GM12801 (cell line): ENCODE data around the gene TLK1.

Source experiments
- TF ChIP-seq, protein P1 (sequence below): IDR thresholded peaks from one replicate; pipeline ENCODE4 v1.5.1; 2011; ENCODE audit warnings: control low read depth; ENCODE audit not compliant: insufficient read length; ENCODE audit errors: extremely low read depth

The TLK1 gene

DNA sequence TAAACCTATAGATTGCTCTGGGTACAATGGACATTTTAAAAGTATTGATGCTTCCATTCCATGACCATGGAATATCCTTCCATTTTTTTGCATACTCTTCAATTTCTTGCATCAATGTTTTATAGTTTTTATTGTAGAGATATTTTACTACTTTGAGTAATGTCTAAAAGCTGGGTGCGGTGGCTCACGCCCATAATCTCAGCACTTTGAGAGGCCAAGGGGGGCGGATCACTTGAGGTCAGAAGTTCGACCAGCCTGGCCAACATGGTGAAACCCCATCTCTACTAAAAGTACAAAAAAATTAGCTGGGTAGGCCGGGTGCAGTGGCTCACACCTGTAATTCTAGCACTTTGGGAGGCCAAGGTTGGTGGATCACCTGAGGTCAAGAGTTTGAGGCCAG lies 88.5 kb downstream of the TLK1 start:
- TF ChIP-seq, protein P1, sequence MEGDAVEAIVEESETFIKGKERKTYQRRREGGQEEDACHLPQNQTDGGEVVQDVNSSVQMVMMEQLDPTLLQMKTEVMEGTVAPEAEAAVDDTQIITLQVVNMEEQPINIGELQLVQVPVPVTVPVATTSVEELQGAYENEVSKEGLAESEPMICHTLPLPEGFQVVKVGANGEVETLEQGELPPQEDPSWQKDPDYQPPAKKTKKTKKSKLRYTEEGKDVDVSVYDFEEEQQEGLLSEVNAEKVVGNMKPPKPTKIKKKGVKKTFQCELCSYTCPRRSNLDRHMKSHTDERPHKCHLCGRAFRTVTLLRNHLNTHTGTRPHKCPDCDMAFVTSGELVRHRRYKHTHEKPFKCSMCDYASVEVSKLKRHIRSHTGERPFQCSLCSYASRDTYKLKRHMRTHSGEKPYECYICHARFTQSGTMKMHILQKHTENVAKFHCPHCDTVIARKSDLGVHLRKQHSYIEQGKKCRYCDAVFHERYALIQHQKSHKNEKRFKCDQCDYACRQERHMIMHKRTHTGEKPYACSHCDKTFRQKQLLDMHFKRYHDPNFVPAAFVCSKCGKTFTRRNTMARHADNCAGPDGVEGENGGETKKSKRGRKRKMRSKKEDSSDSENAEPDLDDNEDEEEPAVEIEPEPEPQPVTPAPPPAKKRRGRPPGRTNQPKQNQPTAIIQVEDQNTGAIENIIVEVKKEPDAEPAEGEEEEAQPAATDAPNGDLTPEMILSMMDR, result no peak

DNA sequence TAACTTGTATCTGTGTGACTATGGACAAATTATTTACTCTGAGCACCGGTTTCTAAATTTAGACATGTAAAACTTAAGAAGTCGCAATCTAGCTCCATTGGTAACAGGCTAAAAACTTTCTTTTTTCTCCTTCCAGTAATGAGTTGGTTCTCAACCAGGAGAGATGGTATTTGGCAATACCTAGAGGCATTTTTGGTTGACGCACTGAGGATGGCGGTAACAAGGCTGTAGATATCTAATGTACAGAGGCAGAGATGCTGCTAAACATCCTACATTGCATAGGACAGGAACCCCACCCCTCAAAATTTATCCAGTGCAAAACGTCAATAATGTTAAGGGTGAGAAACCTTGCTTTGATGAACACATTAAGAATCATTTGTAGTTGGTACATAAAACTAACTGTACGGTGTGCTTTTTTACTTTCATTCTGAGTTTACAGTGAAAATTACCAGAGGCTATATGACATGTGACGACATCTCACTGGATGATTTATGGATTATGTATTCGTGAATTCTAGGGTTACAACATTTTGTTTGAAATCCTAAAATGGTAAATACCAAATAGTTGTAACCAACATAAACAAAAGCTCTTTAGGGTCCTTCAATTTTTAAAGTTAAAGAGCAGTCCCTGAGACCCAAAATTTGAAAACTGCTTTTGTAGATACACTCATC lies 91.3 kb downstream of the TLK1 start:
- TF ChIP-seq, protein P1, result no peak

DNA sequence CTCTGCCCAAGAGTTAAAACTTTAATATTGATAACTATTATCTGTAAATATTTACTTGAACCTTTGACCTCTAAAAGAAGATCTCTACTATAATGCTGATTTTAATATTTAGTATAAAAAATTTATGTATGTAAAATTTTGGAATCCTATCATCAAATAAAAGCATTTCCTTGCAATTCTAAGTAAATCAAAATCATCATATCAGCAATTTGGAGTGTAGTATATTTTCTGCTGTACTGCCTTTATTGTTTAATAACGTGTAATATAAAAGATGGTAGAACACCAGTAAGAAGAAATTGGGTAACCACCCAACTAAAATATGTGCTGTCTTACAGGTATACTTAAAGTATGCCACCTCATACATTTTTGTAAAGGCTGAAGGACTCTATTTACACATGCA lies 94.6 kb downstream of the TLK1 start:
- TF ChIP-seq, protein P1, result no peak

DNA sequence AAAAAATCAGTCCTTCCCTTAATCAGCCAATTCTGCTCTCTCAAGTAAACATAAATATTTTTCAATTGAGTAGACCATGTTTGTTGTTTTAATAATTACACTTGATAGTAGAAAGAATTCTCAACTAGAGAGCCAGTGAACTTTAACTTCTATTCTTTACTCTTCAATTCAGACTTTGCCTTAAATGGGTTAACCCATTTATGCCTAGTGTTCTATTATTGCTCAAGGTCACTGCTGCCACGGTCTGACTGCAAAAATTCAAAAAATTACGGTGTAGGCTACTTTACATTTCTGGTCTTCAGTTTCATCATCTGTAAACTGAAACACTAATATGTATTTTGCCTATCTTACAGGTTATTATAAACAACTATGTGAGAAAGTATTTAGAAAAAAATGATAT lies 103.1 kb downstream of the TLK1 start:
- TF ChIP-seq, protein P1, result no peak

DNA sequence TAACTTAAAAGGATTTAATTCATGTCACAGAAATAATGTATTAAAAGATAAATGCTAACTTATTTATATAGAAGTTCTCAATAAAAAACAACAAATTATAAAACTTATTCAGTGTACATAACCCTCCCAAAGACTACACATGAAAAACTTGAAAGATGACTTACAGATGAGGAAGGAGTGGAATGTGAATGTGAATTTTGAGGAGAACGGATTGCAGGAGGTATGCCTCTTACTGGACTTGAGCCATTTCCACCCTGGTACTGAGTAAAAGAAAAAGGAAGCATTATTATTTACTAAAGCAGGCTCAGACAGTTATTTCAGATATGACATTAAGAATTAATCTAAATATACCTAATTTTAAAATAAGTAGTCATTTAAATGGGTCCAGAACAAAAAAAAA lies 104.4 kb downstream of the TLK1 start:
- TF ChIP-seq, protein P1, result no peak

DNA sequence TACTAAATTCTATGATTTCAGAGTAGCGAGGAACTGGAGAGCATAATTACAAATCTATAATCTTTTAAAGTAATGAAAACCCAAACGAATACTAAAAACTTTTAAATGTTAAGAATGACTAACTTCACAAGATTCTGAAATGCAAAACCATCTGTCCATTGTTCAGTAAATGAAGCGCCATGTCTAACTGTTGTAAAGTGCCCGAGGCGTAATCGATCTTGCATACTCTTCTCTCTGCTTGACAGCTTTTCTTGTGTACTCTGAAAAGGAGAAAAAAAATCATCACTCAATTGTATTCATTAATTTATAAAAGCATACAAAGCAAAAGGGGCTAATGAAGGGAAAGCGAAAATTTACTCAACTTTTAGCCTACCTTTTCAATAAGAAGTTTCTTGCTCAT lies 111.0 kb downstream of the TLK1 start:
- TF ChIP-seq, protein P1, result no peak

DNA sequence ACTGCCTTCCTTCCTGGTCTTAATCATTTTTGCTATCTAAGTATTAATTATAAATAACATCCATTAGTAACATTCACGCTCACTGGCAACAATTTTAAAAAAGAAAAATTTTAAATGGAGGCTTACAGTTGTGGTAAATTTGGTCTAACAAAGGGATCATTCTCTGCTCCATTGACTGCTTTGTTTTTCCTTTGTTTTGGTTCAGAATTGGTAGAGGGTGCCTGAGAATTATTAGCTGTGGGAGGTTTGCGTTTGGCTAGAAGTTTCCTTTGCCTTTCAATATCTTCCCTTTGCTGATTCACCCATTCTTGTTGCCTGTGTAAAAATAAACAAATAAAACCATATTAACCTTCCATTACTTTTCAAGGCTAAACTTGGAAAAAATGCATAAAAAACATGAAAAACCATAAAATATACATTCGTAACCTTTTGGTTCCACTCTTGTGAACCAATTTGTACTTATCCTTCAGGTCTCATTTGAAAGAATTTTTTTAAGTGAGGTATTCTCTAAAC lies 114.6 kb downstream of the TLK1 start:
- TF ChIP-seq, protein P1, result no peak

DNA sequence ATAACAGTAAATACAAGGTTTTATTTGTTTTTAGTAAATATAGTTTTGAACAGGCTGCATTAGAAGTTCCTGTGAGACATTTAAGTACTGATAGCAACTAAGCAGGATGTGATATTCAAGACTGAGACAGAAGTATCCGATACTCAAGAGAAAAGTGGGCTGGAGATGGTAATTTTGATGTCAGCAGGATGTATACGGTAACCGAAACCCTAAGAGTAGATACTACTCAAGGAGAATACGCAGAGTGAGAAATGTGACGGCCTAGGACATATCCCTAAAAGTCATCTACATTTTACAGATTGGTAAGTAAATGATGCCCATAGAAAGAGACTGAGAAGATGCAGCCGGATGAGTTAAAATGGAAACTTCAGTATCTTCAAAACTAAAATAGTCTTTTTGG lies 116.3 kb downstream of the TLK1 start:
- TF ChIP-seq, protein P1, result no peak
